PC-9 (cell line): ENCODE measurements around the gene ALG12.

Source experiments
- CTCF ChIP-seq: fragments of 200-600 bp; sonication (generic); conservative IDR thresholded peaks from 2 replicates; pipeline ENCODE4 v1.6.1; 2017; ENCODE audit warnings: mixed run types, antibody characterized with exemption, mild to moderate bottlenecking, moderate library complexity
- EZH2 ChIP-seq: fragments of 200-600 bp; sonication (generic); IDR thresholded peaks from 2 replicates; pipeline ENCODE4 v1.8.0; 2017; ENCODE audit warnings: antibody characterized with exemption, low read depth

- TF ChIP-seq CTCF, result no peak
- no peak for TF ChIP-seq EZH2
Observed at GRCh38 chr22:49953027-49953679, 34.9 kb upstream of the ALG12 start.
